ENCODE results near the gene NPSR1.

DNA sequence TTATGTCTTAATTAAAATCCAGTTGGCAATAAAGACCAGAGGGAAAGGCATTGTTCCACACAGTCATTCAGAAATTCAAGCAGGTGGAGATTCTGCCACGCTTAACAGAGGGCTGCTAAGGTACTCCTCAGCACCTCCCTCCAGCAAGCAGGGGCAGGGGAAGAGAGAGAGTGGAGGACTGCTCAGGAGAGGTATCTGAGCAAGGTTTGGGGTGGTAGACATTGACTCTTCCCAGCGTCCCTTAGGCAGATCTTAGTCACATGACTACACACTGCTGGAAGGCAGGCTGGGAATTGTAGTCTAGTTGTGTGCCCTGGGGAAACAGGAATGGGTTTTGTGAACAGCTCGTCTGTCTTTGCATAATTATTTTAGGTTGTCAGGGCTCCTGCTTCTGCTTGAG lies 181.6 kb downstream of the NPSR1 start:
- TF ChIP-seq EP300 (IDR thresholded peaks at IDR 0.05; ENCODE audit: low read length) (no peak), MYNN (IDR thresholded peaks at IDR 0.05) (no peak), MYNN (CRISPR knock-in tag; IDR thresholded peaks at IDR 0.05) (no peak)

Measured in K562 (cell line).